K562 (cell line): ENCODE measurements around the gene CYB5D1. TPM values are rescaled to one million over a fixed set of nuclear protein-coding genes. Genes with fewer than 3 reads are reported as not detected.

Experiments used
- ARNT ChIP-seq, 2 experiments: fragments of 450-650 bp; IDR thresholded peaks; 2 replicates each; pipeline ENCODE4 v1.6.1; 2016; ENCODE audit warnings: mild to moderate bottlenecking in 1 of 2
- BRF1 ChIP-seq: IDR thresholded peaks from 3 replicates; pipeline ENCODE4 v1.6.1; 2011; ENCODE audit warnings: borderline replicate concordance, mild to moderate bottlenecking; ENCODE audit not compliant: insufficient read length; ENCODE audit errors: extremely low read depth
- CBFA2T2 ChIP-seq: fragments of 450-650 bp; conservative IDR thresholded peaks from 2 replicates; pipeline ENCODE4 v1.6.1; 2017; ENCODE audit warnings: mild to moderate bottlenecking
- ELF2 ChIP-seq: fragments of 250-450 bp; sonication (Bioruptor Pico); IDR thresholded peaks from 2 replicates; pipeline ENCODE4 v1.5.0; 2021; ENCODE audit warnings: mild to moderate bottlenecking
- HDAC6 ChIP-seq: IDR thresholded peaks from 2 replicates; pipeline ENCODE4 v1.6.1; 2012; ENCODE audit warnings: low read depth, mild to moderate bottlenecking, control low read depth, inconsistent platforms, low read length, moderate library complexity
- HEY1 ChIP-seq: fragments of 250-450 bp; sonication (Bioruptor Pico); IDR thresholded peaks from 2 replicates; pipeline ENCODE4 v1.5.0; 2020; ENCODE audit warnings: mild to moderate bottlenecking, moderate library complexity, borderline replicate concordance
- HNRNPH1 ChIP-seq: fragments of 200-400 bp; formaldehyde crosslinking; optimal IDR thresholded peaks from 2 replicates; pipeline ENCODE3; 2017; ENCODE audit warnings: low read depth, mild to moderate bottlenecking, low read length, moderate library complexity
- HOXB6 ChIP-seq: fragments of 250-450 bp; sonication (Bioruptor Pico); IDR thresholded peaks from 2 replicates; pipeline ENCODE4 v1.5.1; 2022; ENCODE audit warnings: mild to moderate bottlenecking, borderline replicate concordance
- IRF2 ChIP-seq: sonication (generic); formaldehyde crosslinking; IDR thresholded peaks from 2 replicates; pipeline ENCODE4 v1.8.1; 2022; ENCODE audit warnings: mild to moderate bottlenecking, missing genetic modification reagents
- JUND ChIP-seq, 2 experiments: IDR thresholded peaks; 2 replicates in 1 of 2; 3 replicates in 1 of 2; pipeline ENCODE4 v1.6.1; 2011; ENCODE audit warnings: borderline replicate concordance in 2 of 2, low read depth in 2 of 2, low read length in 2 of 2, improper control_type of control experiment in 1 of 2, missing biosample characterization in 1 of 2, missing genetic modification characterization in 1 of 2, missing genetic modification reagents in 1 of 2
- MAFK ChIP-seq: IDR thresholded peaks from 2 replicates; pipeline ENCODE4 v1.6.1; 2011; ENCODE audit warnings: low read length, improper control_type of control experiment
- NR2C1 ChIP-seq, 2 experiments: fragments of 450-650 bp; IDR thresholded peaks; 2 replicates each; pipeline ENCODE4 v1.6.1; 2017; ENCODE audit warnings: mild to moderate bottlenecking in 2 of 2, antibody characterized with exemption in 1 of 2, inconsistent platforms in 1 of 2, missing compliant biosample characterization in 1 of 2, missing genetic modification characterization in 1 of 2
- NR3C1 ChIP-seq: sonication (generic); formaldehyde crosslinking; IDR thresholded peaks from 2 replicates; pipeline ENCODE4 v1.8.1; 2022; ENCODE audit warnings: missing genetic modification reagents
- PHF20 ChIP-seq: fragments of 450-650 bp; IDR thresholded peaks from 2 replicates; pipeline ENCODE4 v1.6.1; 2018; ENCODE audit not compliant: partially characterized antibody
- PTTG1 ChIP-seq: fragments of 450-650 bp; IDR thresholded peaks from 2 replicates; pipeline ENCODE4 v1.6.1; 2016; ENCODE audit warnings: low read depth, mild to moderate bottlenecking, missing genetic modification characterization, missing compliant biosample characterization
- RBM14 ChIP-seq: fragments of 200-400 bp; formaldehyde crosslinking; IDR thresholded peaks from 2 replicates; pipeline ENCODE4 v1.6.1; 2018; ENCODE audit warnings: low read depth, mild to moderate bottlenecking, low read length, moderate library complexity, borderline replicate concordance; ENCODE audit not compliant: insufficient read depth
- SIN3B ChIP-seq: fragments of 450-650 bp; IDR thresholded peaks from 2 replicates; pipeline ENCODE4 v1.6.1; 2017; ENCODE audit warnings: low read depth, mild to moderate bottlenecking, moderate library complexity
- SP2 ChIP-seq: IDR thresholded peaks from 2 replicates; pipeline ENCODE4 v1.6.1; 2011; ENCODE audit warnings: mild to moderate bottlenecking, low read depth, low read length, moderate library complexity; ENCODE audit not compliant: poor library complexity, severe bottlenecking; ENCODE audit errors: extremely low read depth
- ZNF121 ChIP-seq: sonication (generic); formaldehyde crosslinking; conservative IDR thresholded peaks from 2 replicates; pipeline ENCODE4 v1.8.0; 2022; ENCODE audit warnings: missing genetic modification reagents
- ZNF140 ChIP-seq: fragments of 250-450 bp; sonication (Bioruptor Pico); IDR thresholded peaks from 2 replicates; pipeline ENCODE4 v1.8.0; 2021; ENCODE audit warnings: moderate library complexity, mild to moderate bottlenecking, inconsistent platforms
- ZNF175 ChIP-seq: fragments of 200-800 bp; sonication (Bioruptor generic); IDR thresholded peaks from 2 replicates; pipeline ENCODE4 v1.6.1; 2016; ENCODE audit warnings: low read depth, mild to moderate bottlenecking, missing genetic modification characterization, missing compliant biosample characterization
- ZNF551 ChIP-seq: fragments of 250-450 bp; sonication (Bioruptor Pico); IDR thresholded peaks from 2 replicates; pipeline ENCODE4 v1.5.0; 2021; ENCODE audit warnings: mild to moderate bottlenecking, moderate library complexity
- polyA plus RNA-seq, 8 experiments: library from polyadenylated mRNA; depleted of rRNA in 4 of 8; stranded (reverse) in 5 of 8; unstranded in 3 of 8; fragments of >200 nt; fragmentation: Nextera tagmentation in 2 of 8; fragmentation: Illumina TruSeq in 1 of 8; extraction: Ambion mirVana in 2 of 8; extraction: Trizol in 1 of 8; gene quantifications; 2 replicates each; pipeline versions ENCODE4 v1.2.1 to v1.2.3, GENCODE V29; 2011 to 2014; ENCODE audit warnings: inconsistent platforms in 1 of 8, missing spikeins in 1 of 8
- total RNA-seq, 7 experiments: library from RNA; depleted of rRNA in 6 of 7; stranded (reverse); fragments of >200 nt in 6 of 7; fragmentation: Illumina TruSeq in 2 of 7; extraction: Trizol in 2 of 7; gene quantifications; 2 replicates each; pipeline versions ENCODE4 v1.2.1 to v1.2.3, GENCODE V29; 2011 to 2021; ENCODE audit warnings: low replicate concordance in 1 of 7
- TF ChIP-seq, protein P1 (sequence below): fragments of 450-650 bp; formaldehyde crosslinking; IDR thresholded peaks from 2 replicates; pipeline ENCODE4 v1.4.0; 2020; ENCODE audit warnings: mild to moderate bottlenecking, moderate library complexity
- TF ChIP-seq, protein P2 (sequence below): sonication (generic); formaldehyde crosslinking; IDR thresholded peaks from 2 replicates; pipeline ENCODE4 v1.8.0; 2022; ENCODE audit warnings: mild to moderate bottlenecking, missing genetic modification reagents
- TF ChIP-seq, protein P3 (sequence below): fragments of 250-450 bp; sonication (Bioruptor Pico); IDR thresholded peaks from 2 replicates; pipeline ENCODE4 v1.8.0; 2021; ENCODE audit warnings: moderate library complexity, mild to moderate bottlenecking, inconsistent platforms

CYB5D1 gene
- total and polyA plus RNA-seq, 9 of the 15 experiments (the other 6 are each of a cell fraction or from before 2014, with no cell fraction given) = 2.4 to 7.9 (median 5.7) TPM

DNA sequence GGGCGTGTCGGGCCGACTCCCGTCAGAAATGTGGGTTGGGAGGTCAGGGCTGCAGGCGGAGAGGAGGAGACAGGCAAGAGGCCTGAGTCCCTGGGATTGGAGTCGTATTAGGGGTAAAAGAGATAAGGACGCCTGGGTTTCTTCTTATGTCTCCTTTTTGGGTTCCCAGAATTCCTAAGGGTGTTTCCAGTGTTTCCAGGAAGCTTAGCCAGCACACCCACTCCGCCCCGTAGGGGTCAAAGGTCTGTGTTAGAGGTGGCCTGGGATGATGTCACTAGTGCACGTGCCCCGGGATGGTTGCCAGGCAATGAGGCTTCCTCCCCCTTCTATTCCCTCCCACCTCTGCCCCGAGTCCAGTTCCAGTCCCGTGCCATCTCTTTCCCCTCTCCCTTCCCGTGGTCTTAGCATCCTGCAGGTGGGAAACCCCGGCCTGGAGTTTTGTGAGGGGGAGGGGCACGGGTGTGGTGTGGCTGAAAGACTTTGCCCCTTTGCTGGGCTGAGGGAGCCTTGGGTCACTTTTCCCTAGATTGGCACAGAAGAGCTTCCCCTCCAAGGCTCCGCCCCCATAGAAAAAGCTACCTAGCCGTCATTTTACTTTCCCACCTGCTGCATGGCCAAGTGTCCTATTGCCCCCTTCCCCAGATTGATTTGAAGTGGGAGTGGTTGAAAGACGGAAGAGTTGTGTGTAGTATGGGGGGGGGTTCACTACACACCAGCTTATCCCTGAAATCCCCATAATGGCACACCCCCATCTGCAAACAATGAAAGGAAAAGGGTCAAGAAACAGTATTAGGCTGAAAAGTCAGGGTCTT, 21.0 kb upstream of the CYB5D1 start (continued):
- TF ChIP-seq ZNF175 (CRISPR knock-in tag) = 0 out of 2 replicates have a peak, but pooled peaks have one; percentile 32
- TF ChIP-seq, protein P1, sequence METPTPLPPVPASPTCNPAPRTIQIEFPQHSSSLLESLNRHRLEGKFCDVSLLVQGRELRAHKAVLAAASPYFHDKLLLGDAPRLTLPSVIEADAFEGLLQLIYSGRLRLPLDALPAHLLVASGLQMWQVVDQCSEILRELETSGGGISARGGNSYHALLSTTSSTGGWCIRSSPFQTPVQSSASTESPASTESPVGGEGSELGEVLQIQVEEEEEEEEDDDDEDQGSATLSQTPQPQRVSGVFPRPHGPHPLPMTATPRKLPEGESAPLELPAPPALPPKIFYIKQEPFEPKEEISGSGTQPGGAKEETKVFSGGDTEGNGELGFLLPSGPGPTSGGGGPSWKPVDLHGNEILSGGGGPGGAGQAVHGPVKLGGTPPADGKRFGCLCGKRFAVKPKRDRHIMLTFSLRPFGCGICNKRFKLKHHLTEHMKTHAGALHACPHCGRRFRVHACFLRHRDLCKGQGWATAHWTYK (CRISPR knock-in tag) = no peak
- TF ChIP-seq RBM14 = no peak
- TF ChIP-seq HNRNPH1 = no peak
- TF ChIP-seq ZNF121 (CRISPR knock-in tag) = no peak
- no peak for TF ChIP-seq ZNF551 (CRISPR knock-in tag)
- TF ChIP-seq HOXB6 (CRISPR knock-in tag) = no peak
- no peak for TF ChIP-seq PHF20
- no peak for TF ChIP-seq ELF2 (CRISPR knock-in tag)
- TF ChIP-seq JUND (IDR thresholded peaks at IDR 0.05; ENCODE audit: borderline replicate concordance, low read depth, low read length) = peak; percentile 97
- TF ChIP-seq JUND (tag; IDR thresholded peaks at IDR 0.05; ENCODE audit: borderline replicate concordance, low read depth, low read length) = peak; percentile 97
- TF ChIP-seq, protein P2, sequence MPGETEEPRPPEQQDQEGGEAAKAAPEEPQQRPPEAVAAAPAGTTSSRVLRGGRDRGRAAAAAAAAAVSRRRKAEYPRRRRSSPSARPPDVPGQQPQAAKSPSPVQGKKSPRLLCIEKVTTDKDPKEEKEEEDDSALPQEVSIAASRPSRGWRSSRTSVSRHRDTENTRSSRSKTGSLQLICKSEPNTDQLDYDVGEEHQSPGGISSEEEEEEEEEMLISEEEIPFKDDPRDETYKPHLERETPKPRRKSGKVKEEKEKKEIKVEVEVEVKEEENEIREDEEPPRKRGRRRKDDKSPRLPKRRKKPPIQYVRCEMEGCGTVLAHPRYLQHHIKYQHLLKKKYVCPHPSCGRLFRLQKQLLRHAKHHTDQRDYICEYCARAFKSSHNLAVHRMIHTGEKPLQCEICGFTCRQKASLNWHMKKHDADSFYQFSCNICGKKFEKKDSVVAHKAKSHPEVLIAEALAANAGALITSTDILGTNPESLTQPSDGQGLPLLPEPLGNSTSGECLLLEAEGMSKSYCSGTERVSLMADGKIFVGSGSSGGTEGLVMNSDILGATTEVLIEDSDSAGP (CRISPR knock-in tag) = peak; percentile 84
- TF ChIP-seq IRF2 (CRISPR knock-in tag) = no peak
- TF ChIP-seq ARNT (IDR thresholded peaks at IDR 0.05) = peak; percentile 77 to 85; a peak in 3 of 4 replicates
- no peak for TF ChIP-seq HDAC6
- TF ChIP-seq NR2C1 (IDR thresholded peaks at IDR 0.05) = peak; percentile 95
- peak; percentile 97 for TF ChIP-seq NR2C1 (tag; IDR thresholded peaks at IDR 0.05)
- no peak for TF ChIP-seq PTTG1 (tag)
- TF ChIP-seq MAFK = 0 out of 2 replicates have a peak, but pooled peaks have one; percentile 12
- TF ChIP-seq, protein P3, sequence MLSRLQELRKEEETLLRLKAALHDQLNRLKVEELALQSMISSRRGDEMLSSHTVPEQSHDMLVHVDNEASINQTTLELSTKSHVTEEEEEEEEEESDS (CRISPR knock-in tag) = no peak
- TF ChIP-seq NR3C1 (CRISPR knock-in tag) = no peak
- no peak for TF ChIP-seq CBFA2T2
- no peak for TF ChIP-seq SP2
- TF ChIP-seq ZNF140 (CRISPR knock-in tag) = no peak
- TF ChIP-seq SIN3B = 0 out of 2 replicates have a peak, but pooled peaks have one; percentile 8
- no peak for TF ChIP-seq BRF1
- TF ChIP-seq HEY1 (CRISPR knock-in tag) = no peak
